Suppressor macrophage (primary cell): ENCODE results near the gene ADIPOQ.
"Not testable (repeated sequence)": the region's sequence is repeated elsewhere in the genome, so short reads cannot be mapped to it uniquely, and the experiment has no call there.

Experiments
- DNase-seq, 4 experiments: peaks; one replicate each; pipeline ENCODE4 v3.0.0-alpha.2; 2020 to 2022
- total RNA-seq, 17 experiments: gene quantifications; one replicate each; lab custom pipeline; 2026; ENCODE audit warnings: mixed read lengths in 6 of 17, inconsistent platforms in 3 of 17; lab: John Stamatoyannopoulos, UW

The ADIPOQ gene
- 0 to 2.1 (median 0) reads per million in 17 experiments for total RNA-seq

- no peak for DNase-seq
Observed at GRCh38 chr3:186842426-186843038, at the start of gene ADIPOQ. ADIPOQ (plus strand) TSS chr3:186842710; CDS start chr3:186853059, 10,349 bp downstream.

- DNase-seq: no peak
Observed at GRCh38 chr3:186798239-186798874, 44.2 kb upstream of the ADIPOQ start.

- no peak for DNase-seq
Observed at GRCh38 chr3:186800285-186800684, 42.2 kb upstream of the ADIPOQ start.

DNA sequence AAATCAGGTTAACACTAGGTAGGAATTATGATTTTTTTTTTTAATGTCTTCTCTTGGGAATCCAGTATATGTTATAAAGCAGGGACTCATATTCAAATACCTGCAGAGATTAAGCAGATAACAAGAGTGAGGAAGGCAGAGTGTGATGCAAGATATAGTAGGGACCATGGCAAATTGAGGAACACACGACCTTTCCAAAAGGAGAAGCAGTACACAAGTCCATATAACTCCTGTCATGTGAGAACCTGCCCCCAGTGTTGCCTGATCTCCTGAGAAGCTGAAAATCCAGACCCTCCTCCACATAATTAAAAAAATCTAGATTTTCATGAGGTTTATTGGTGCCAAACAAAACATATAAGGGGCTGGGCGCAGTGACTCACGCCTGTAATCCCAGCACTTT, 39.8 kb upstream of the ADIPOQ start:
- DNase-seq: peak in 2 of 4 experiments; percentile 23 to 49

DNA sequence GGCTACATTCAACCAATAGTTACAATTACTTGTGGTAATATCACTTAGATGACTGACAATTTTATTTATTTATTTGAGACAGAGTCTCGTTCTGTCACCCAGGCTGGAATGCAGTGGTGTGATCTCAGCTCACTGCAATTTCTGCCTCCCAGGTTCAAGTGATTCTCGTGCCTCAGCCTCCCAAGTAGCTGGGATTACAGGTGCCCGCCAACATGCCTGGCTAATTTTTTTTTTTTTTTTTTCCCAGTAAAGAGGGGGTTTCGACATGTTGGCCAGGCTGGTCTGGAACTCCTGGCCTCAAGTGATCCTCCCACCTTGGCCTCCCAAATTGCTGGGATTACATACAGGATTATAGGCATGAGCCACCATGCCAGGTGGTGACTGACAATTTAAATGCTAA, 39.1 kb upstream of the ADIPOQ start:
- DNase-seq: not testable (repeated sequence)

DNA sequence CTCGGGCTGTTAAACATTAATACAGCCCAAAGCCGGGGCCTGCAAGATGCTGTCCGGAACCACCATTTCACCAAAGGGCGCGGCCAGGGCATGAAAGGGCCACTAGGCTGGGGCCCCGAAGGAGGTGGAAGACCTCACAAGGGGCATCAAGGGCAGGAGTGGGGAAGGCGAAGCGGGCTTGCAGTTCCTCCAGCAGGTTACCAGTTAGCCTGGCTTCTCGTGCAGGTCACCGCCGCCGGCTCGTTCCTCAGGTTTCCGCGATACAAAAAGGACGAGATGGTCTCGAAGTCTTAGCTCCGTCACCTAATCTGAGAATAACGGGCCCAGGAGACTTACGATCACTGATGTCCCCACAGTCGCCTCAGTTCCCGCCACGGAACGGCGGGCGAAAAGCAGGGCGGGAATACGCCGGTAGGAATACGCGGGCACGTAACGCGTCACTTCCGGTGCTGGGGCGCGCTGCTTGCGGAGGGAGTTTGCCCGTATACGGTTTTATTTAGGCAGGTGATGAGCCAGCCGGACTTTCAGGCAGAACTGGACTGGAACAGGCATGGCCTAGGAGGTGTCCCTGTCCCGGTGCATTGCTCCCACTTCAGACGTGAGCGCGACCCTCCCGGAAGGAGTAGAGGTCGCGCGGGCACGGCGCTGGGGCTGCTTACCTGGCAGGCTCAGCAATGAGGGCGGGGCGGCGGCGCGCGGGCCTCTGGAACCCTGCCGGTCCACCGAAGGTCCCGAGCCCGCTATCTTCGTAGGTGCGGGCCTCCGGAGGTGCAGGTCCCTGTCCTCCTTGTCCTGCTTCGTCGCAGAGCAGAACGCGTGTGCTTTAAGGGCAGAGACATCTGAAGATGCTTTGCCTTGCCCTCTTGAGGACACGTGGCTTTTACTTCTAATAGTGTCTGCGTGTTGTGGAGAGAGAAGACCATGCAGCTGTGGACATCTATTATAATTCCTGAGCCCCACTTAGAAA, 36.1 kb upstream of the ADIPOQ start, which contains the start of gene RFC4:
TSS of gene RFC4 (minus strand) at position 394 of the 967 bp plus-strand sequence. CDS start 1,769 bp downstream, outside the sequence.
- DNase-seq: peak; percentile 86 to 93 (median 88)

DNA sequence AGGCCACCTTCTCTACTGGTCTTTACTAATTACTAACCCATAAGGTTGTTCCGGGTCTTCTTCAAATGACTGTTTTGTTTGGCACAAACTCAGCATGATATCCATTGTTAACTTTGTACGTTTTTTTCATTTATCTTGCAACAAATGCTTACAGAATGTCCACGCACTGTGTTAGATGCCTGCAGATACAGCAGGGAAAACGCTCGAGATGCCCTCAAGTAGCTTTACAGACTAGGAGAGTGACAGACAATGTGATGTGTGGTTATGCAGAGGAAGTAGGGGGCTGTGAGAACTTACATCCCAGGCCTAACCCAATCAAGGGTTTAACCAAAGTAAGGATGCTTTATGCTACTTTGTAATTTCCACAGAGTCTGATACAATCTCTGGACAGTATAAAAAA, 35.3 kb upstream of the ADIPOQ start:
- DNase-seq: no peak

- no peak for DNase-seq
Observed at GRCh38 chr3:186810336-186810996, 32.0 kb upstream of the ADIPOQ start.

DNA sequence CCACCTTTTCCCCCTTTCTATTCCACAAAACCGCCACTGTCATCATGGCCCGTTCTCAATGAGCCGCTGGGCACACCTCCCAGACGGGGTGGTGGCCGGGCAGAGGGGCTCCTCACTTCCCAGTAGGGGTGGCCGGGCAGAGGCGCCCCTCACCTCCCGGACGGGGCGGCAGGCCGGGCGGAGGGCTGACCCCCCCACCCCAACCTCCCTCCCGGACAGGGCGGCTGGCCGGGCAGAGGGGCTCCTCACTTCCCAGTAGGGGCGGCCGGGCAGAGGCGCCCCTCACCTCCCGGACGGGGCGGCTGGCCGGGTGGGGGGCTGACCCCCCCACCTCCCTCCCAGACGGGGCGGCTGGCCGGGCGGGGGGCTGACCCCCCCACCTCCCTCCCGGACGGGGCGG, 31.2 kb upstream of the ADIPOQ start:
- DNase-seq: not testable (repeated sequence)

GRCh38 chr3:186814100-186814499, 28.4 kb upstream of the ADIPOQ start:
- no peak for DNase-seq

- peak; percentile 46 to 74 (median 62) for DNase-seq
Observed at GRCh38 chr3:186815435-186815834, 27.1 kb upstream of the ADIPOQ start.

DNA sequence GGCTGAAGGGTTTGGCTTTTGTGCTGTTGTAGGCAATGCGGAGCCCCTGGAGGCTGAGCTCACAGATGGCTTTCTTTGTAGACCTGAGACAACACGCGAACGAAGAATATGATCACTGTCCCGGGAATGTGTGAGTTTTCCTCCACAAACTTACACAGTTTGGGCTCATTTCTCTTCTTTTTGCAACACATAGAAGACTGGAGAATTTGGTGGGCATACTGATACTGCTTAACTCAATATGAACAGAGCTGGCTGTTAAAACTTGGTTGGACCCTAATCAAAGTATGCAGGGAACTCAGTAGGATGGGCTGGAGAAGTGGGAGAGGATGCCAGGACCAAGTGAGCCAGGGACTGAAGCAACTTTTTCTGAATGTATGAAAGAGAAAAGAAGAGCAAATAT, 24.0 kb upstream of the ADIPOQ start:
- DNase-seq: no peak

GRCh38 chr3:186818956-186819355, 23.6 kb upstream of the ADIPOQ start:
- DNase-seq: no peak

GRCh38 chr3:186821429-186822387, 20.8 kb upstream of the ADIPOQ start:
- peak; percentile 55 to 89 (median 66) for DNase-seq

DNA sequence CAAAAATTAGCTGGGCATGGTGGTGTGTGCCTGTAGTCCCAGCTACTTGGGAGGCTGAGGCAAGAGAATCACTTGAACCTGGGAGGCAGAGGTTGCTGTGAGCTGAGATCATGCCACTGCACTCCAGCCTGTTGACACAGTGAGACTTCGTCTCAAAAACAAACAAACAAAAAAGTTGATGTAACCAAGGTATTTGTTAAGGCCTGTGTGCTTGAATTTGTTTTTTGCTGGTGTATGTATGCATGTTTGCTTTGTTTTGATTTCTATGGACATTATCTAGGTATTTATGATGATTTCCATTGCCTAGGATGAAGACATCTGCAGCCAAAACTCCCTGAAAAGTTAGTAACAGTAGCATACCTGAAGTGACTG, 20.1 kb upstream of the ADIPOQ start:
- not testable (repeated sequence) for DNase-seq

GRCh38 chr3:186823386-186823785, 19.1 kb upstream of the ADIPOQ start:
- DNase-seq: no peak

GRCh38 chr3:186824430-186825139, 17.9 kb upstream of the ADIPOQ start:
- DNase-seq: no peak

GRCh38 chr3:186825294-186825821, 17.2 kb upstream of the ADIPOQ start:
- peak in 3 of 4 experiments; percentile 23 to 31 (median 24) for DNase-seq

- DNase-seq: no peak
Observed at GRCh38 chr3:186825872-186826409, 16.6 kb upstream of the ADIPOQ start.

GRCh38 chr3:186826410-186826975, 16.0 kb upstream of the ADIPOQ start:
- no peak for DNase-seq
